CD4-positive, CD25-positive, alpha-beta regulatory T cell (primary cell): Measurements from ENCODE around the gene GABRE. TPM values are rescaled to one million over a fixed set of nuclear protein-coding genes. Genes with fewer than 3 reads are reported as not detected.
"Not testable (repeated sequence)": the region's sequence is repeated elsewhere in the genome, so short reads cannot be mapped to it uniquely, and the experiment has no call there.

Experiments
- ATAC-seq, 2 donors: fragments of 150-1000 bp; cut with Tn5 transposase; one replicate each; pipeline ENCODE4 v1.10.0; 2021; ENCODE audit warnings: low read depth in 2 of 2, moderate number of reproducible peaks in 2 of 2, moderate library complexity in 1 of 2
- DNase-seq, 3 donors: peaks; one replicate each; pipeline versions ENCODE4 v3.0.0 to v3.0.0-alpha.2; 2012 to 2022; ENCODE audit warnings: mixed read lengths in 1 of 3
- H3K27ac ChIP-seq: one replicate; pipeline ENCODE4 v1.7.0; 2013; ENCODE audit warnings: mild to moderate bottlenecking, low read length; ENCODE audit not compliant: insufficient read depth, poor library complexity, severe bottlenecking
- H3K27me3 ChIP-seq: one replicate; pipeline ENCODE4 v1.7.0; 2013; ENCODE audit warnings: low read length; ENCODE audit not compliant: control insufficient read depth, insufficient read depth
- H3K36me3 ChIP-seq: one replicate; pipeline ENCODE4 v1.7.0; 2013; ENCODE audit warnings: mild to moderate bottlenecking, low read length, moderate library complexity; ENCODE audit not compliant: control insufficient read depth, insufficient read depth
- H3K4me1 ChIP-seq: 2 replicates; pipeline ENCODE4 v1.7.0; 2013; ENCODE audit warnings: mild to moderate bottlenecking, low read length; ENCODE audit not compliant: insufficient read depth, control insufficient read depth, poor library complexity, severe bottlenecking
- H3K4me3 ChIP-seq: one replicate; pipeline ENCODE4 v1.7.0; 2013; ENCODE audit warnings: low read depth, mild to moderate bottlenecking, low read length, moderate library complexity
- H3K9me3 ChIP-seq, 2 experiments: 1 replicate in 1 of 2; 2 replicates in 1 of 2; pipeline ENCODE4 v1.7.0; 2013; ENCODE audit warnings: low read length in 2 of 2, mild to moderate bottlenecking in 1 of 2, moderate library complexity in 1 of 2; ENCODE audit not compliant: control insufficient read depth in 2 of 2
- H3K27ac Mint-ChIP-seq, 3 donors: one replicate each; pipeline ENCODE4 v1.8.0; 2020 to 2022; ENCODE audit warnings: mild to moderate bottlenecking in 3 of 3, mixed read lengths in 3 of 3, moderate library complexity in 2 of 3
- H3K27me3 Mint-ChIP-seq: one replicate; pipeline ENCODE4 v1.8.0; 2022; ENCODE audit warnings: mild to moderate bottlenecking, mixed read lengths
- H3K36me3 Mint-ChIP-seq: one replicate; pipeline ENCODE4 v1.8.0; 2020; ENCODE audit warnings: mixed read lengths
- H3K4me1 Mint-ChIP-seq, 4 donors: one replicate each; pipeline ENCODE4 v1.8.0; 2020 to 2022; ENCODE audit warnings: mixed read lengths in 4 of 4, mild to moderate bottlenecking in 1 of 4
- H3K4me3 Mint-ChIP-seq, 4 donors: one replicate each; pipeline ENCODE4 v1.8.0; 2020 to 2022; ENCODE audit warnings: mild to moderate bottlenecking in 4 of 4, mixed read lengths in 4 of 4, moderate library complexity in 3 of 4
- H3K9me3 Mint-ChIP-seq, 7 donors: one replicate each; pipeline ENCODE4 v1.8.0; 2020 to 2022; ENCODE audit warnings: mixed read lengths in 7 of 7, mild to moderate bottlenecking in 3 of 7, moderate library complexity in 2 of 7
- polyA plus RNA-seq, 4 donors: library from polyadenylated mRNA; unstranded; fragments of 300-500 nt; fragmentation: Illumina TruSeq; gene quantifications; one replicate each; pipeline ENCODE4 v1.2.3, GENCODE V29; 2021
- total RNA-seq: library from RNA; stranded (reverse); gene quantifications from one replicate; pipeline ENCODE4 v1.2.3, GENCODE V29; 2022

The GABRE gene
- total and polyA plus RNA-seq, 5 donors from 2014 or later: not detected

- DNase-seq (no peak), ATAC-seq (no peak)
- no peak overlapping the region for H3K27ac Mint-ChIP-seq
- Histone ChIP-seq H3K9me3 (no peaks in the 10 kb centered on the region), H3K4me1 (no peaks in the 10 kb centered on the region), H3K27ac (no peak overlapping the region), H3K36me3 (no peaks in the 10 kb centered on the region), H3K27me3 (no peaks in the 10 kb centered on the region), H3K4me3 (no peak overlapping the region)
- no peaks in the 10 kb centered on the region for H3K9me3 Mint-ChIP-seq
- H3K4me1 Mint-ChIP-seq: no peaks in the 10 kb centered on the region
- no peaks in the 10 kb centered on the region for H3K36me3 Mint-ChIP-seq
- no peaks in the 10 kb centered on the region for H3K27me3 Mint-ChIP-seq
- H3K4me3 Mint-ChIP-seq: no peak overlapping the region
Observed at GRCh38 chrX:151922692-151923091, 51.8 kb downstream of the GABRE start.

- no peak for DNase-seq
Observed at GRCh38 chrX:151921866-151922265, 52.6 kb downstream of the GABRE start.

GRCh38 chrX:151921292-151921691, 53.2 kb downstream of the GABRE start:
- Histone ChIP-seq H3K27me3 (no peaks in the 10 kb centered on the region), H3K4me3 (no peak overlapping the region), H3K27ac (no peak overlapping the region), H3K36me3 (no peaks in the 10 kb centered on the region), H3K9me3 (no peaks in the 10 kb centered on the region), H3K4me1 (no peaks in the 10 kb centered on the region)
- no peaks in the 10 kb centered on the region for H3K36me3 Mint-ChIP-seq
- H3K27me3 Mint-ChIP-seq: no peaks in the 10 kb centered on the region
- DNase-seq (no peak), ATAC-seq (no peak)
- no peak overlapping the region for H3K27ac Mint-ChIP-seq
- H3K4me3 Mint-ChIP-seq: no peak overlapping the region
- no peaks in the 10 kb centered on the region for H3K9me3 Mint-ChIP-seq
- H3K4me1 Mint-ChIP-seq: no peaks in the 10 kb centered on the region

More at GRCh38 chrX:151921866-151922265, 52.6 kb downstream of the GABRE start:
- Histone ChIP-seq H3K4me1 (no peaks in the 10 kb centered on the region), H3K27ac (no peak overlapping the region), H3K36me3 (no peaks in the 10 kb centered on the region), H3K4me3 (no peak overlapping the region), H3K27me3 (no peaks in the 10 kb centered on the region), H3K9me3 (no peaks in the 10 kb centered on the region)
- no peak overlapping the region for H3K27ac Mint-ChIP-seq
- no peak for ATAC-seq
- H3K4me3 Mint-ChIP-seq: no peak overlapping the region
- no peaks in the 10 kb centered on the region for H3K4me1 Mint-ChIP-seq
- H3K27me3 Mint-ChIP-seq: no peaks in the 10 kb centered on the region
- H3K36me3 Mint-ChIP-seq: no peaks in the 10 kb centered on the region
- no peaks in the 10 kb centered on the region for H3K9me3 Mint-ChIP-seq

- DNase-seq (no peak), ATAC-seq (no peak)
- Histone ChIP-seq H3K4me1 (no peaks in the 10 kb centered on the region), H3K9me3 (no peaks in the 10 kb centered on the region), H3K4me3 (no peak overlapping the region), H3K36me3 (no peaks in the 10 kb centered on the region), H3K27ac (no peak overlapping the region), H3K27me3 (no peaks in the 10 kb centered on the region)
- H3K27me3 Mint-ChIP-seq: no peaks in the 10 kb centered on the region
- no peaks in the 10 kb centered on the region for H3K36me3 Mint-ChIP-seq
- H3K27ac Mint-ChIP-seq: no peak overlapping the region
- no peaks in the 10 kb centered on the region for H3K4me1 Mint-ChIP-seq
- H3K9me3 Mint-ChIP-seq: no peaks in the 10 kb centered on the region
- H3K4me3 Mint-ChIP-seq: no peak overlapping the region
Observed at GRCh38 chrX:151920530-151920929, 53.9 kb downstream of the GABRE start.

GRCh38 chrX:151920101-151920500, 54.4 kb downstream of the GABRE start:
- no peaks in the 10 kb centered on the region for H3K4me1 Mint-ChIP-seq
- Histone ChIP-seq H3K36me3 (no peaks in the 10 kb centered on the region), H3K27me3 (no peaks in the 10 kb centered on the region), H3K4me1 (no peaks in the 10 kb centered on the region), H3K27ac (no peak overlapping the region), H3K4me3 (no peak overlapping the region), H3K9me3 (no peaks in the 10 kb centered on the region)
- DNase-seq: no peak
- H3K27ac Mint-ChIP-seq: no peak overlapping the region
- H3K9me3 Mint-ChIP-seq: no peaks in the 10 kb centered on the region
- H3K27me3 Mint-ChIP-seq: no peaks in the 10 kb centered on the region
- ATAC-seq: no peak
- no peaks in the 10 kb centered on the region for H3K36me3 Mint-ChIP-seq
- no peak overlapping the region for H3K4me3 Mint-ChIP-seq

GRCh38 chrX:151919610-151920009, 54.9 kb downstream of the GABRE start:
- Histone ChIP-seq H3K9me3 (no peaks in the 10 kb centered on the region), H3K36me3 (no peaks in the 10 kb centered on the region), H3K4me1 (no peaks in the 10 kb centered on the region), H3K27ac (no peak overlapping the region), H3K27me3 (no peaks in the 10 kb centered on the region), H3K4me3 (no peak overlapping the region)
- Mint-ChIP-seq H3K4me3 (no peak overlapping the region), H3K27ac (no peak overlapping the region), H3K27me3 (no peaks in the 10 kb centered on the region), H3K36me3 (no peaks in the 10 kb centered on the region), H3K9me3 (no peaks in the 10 kb centered on the region), H3K4me1 (no peaks in the 10 kb centered on the region)
- no peak for ATAC-seq
- DNase-seq: no peak

GRCh38 chrX:151918736-151919135, 55.7 kb downstream of the GABRE start:
- H3K36me3 Mint-ChIP-seq, H3K9me3 ChIP-seq, H3K4me1 Mint-ChIP-seq, ATAC-seq, H3K4me1 ChIP-seq, H3K27me3 Mint-ChIP-seq, H3K27ac Mint-ChIP-seq, H3K9me3 Mint-ChIP-seq, DNase-seq, H3K36me3 ChIP-seq, H3K27me3 ChIP-seq, H3K4me3 ChIP-seq, H3K4me3 Mint-ChIP-seq, H3K27ac ChIP-seq: not testable (repeated sequence)

- Histone ChIP-seq H3K27me3 (no peaks in the 10 kb centered on the region), H3K4me3 (no peak within 1 kb of the TSS), H3K9me3 (no peaks in the 10 kb centered on the region), H3K36me3 (no peaks in the 10 kb centered on the region), H3K27ac (no peak within 1 kb of the TSS), H3K4me1 (no peaks in the 10 kb centered on the region)
- no peak within 1 kb of the TSS for H3K4me3 Mint-ChIP-seq
- no peaks in the 10 kb centered on the region for H3K27me3 Mint-ChIP-seq
- no peak within 1 kb of the TSS for H3K27ac Mint-ChIP-seq
- no peaks in the 10 kb centered on the region for H3K36me3 Mint-ChIP-seq
- no peak for DNase-seq
- H3K4me1 Mint-ChIP-seq: no peaks in the 10 kb centered on the region
- peaks cover 0 to 3% (median 0%) of the 10 kb centered on the region in 7 donors for H3K9me3 Mint-ChIP-seq
- ATAC-seq: no peak
Observed at GRCh38 chrX:151912780-151913179, 61.7 kb downstream of the GABRE start, which contains the start of gene MAGEA4. MAGEA4 (plus strand) TSS chrX:151912889; CDS start chrX:151923665, 10,776 bp downstream.
